Testis (tissue), 2 donors: Measurements from ENCODE around the gene CCDC112.

Source experiments
- POLR2A ChIP-seq: fragments of 450-650 bp; IDR thresholded peaks from one replicate; pipeline ENCODE4 v1.6.1; 2017; ENCODE audit warnings: antibody characterized with exemption, mild to moderate bottlenecking, moderate library complexity
- TF ChIP-seq, protein P1 (sequence below), 3 experiments: fragments of 450-650 bp in 2 of 3; fragments of 200-600 bp in 1 of 3; sonication (generic) in 1 of 3; IDR thresholded peaks; one replicate each; pipeline ENCODE4 v1.5.1; 2016 to 2019; ENCODE audit warnings: antibody characterized with exemption in 3 of 3, mild to moderate bottlenecking in 2 of 3, moderate library complexity in 1 of 3

- TF ChIP-seq, protein P1, sequence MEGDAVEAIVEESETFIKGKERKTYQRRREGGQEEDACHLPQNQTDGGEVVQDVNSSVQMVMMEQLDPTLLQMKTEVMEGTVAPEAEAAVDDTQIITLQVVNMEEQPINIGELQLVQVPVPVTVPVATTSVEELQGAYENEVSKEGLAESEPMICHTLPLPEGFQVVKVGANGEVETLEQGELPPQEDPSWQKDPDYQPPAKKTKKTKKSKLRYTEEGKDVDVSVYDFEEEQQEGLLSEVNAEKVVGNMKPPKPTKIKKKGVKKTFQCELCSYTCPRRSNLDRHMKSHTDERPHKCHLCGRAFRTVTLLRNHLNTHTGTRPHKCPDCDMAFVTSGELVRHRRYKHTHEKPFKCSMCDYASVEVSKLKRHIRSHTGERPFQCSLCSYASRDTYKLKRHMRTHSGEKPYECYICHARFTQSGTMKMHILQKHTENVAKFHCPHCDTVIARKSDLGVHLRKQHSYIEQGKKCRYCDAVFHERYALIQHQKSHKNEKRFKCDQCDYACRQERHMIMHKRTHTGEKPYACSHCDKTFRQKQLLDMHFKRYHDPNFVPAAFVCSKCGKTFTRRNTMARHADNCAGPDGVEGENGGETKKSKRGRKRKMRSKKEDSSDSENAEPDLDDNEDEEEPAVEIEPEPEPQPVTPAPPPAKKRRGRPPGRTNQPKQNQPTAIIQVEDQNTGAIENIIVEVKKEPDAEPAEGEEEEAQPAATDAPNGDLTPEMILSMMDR (IDR thresholded peaks at IDR 0.05): no peak
- TF ChIP-seq POLR2A: no peak
Measured at GRCh38 chr5:115345344-115345743, 48.9 kb upstream of the CCDC112 start.
